ENCODE data around the gene BCL2A1. TPM values are rescaled to one million over a fixed set of nuclear protein-coding genes. Genes with fewer than 3 reads are reported as not detected.
"Not testable (repeated sequence)": the region's sequence is repeated elsewhere in the genome, so short reads cannot be mapped to it uniquely, and the experiment has no call there.

Gene BCL2A1
- total RNA-seq = not detected
- polyA plus RNA-seq (2013, experiment 1 of 2) = not detected
- polyA plus RNA-seq (2013, experiment 2 of 2) = not detected
- long read RNA-seq, experiment 1 = 0 reads
- long read RNA-seq, experiment 2 = 0 reads
- long read RNA-seq, experiment 3 = 0 reads
- long read RNA-seq, experiment 4 = 0 reads

- 90 to 91% methylated on average over 10 to 11 of the region's 11 CpGs for WGBS, 2 experiments (ENCODE audit: insufficient coverage in 1 of 2, insufficient read length in 1 of 2)
- Mint-ChIP-seq H3K27ac (no peak within 1 kb of the TSS), H3K36me3 (ENCODE audit: low read depth) (no peaks in the 10 kb centered on the region), H3K4me3 (no peak within 1 kb of the TSS), H3K27me3 (ENCODE audit: insufficient read depth) (no peaks in the 10 kb centered on the region), H3K4me1 (no peaks in the 10 kb centered on the region), H3K9me3 (no peaks in the 10 kb centered on the region)
- Histone ChIP-seq H3K36me3 (ENCODE audit: control insufficient read depth, insufficient read depth, low read length) (no peaks in the 10 kb centered on the region), H3K27me3 (ENCODE audit: control insufficient read depth, insufficient read depth, low read length, poor library complexity, severe bottlenecking) (no peaks in the 10 kb centered on the region), H3K4me3 (ENCODE audit: low read length) (no peak within 1 kb of the TSS), H3K27ac (ENCODE audit: low read depth, low read length) (no peak within 1 kb of the TSS), H3K9ac (ENCODE audit: extremely low read depth, low read length, poor library complexity, severe bottlenecking) (no peak within 1 kb of the TSS), H3K4me1 (ENCODE audit: control insufficient read depth, insufficient read depth, low read length) (no peaks in the 10 kb centered on the region), H3K9me3 (ENCODE audit: control insufficient read depth, low read length) (no peaks in the 10 kb centered on the region)
- DNase-seq = no peak
- TF ChIP-seq CTCF (conservative IDR thresholded peaks at IDR 0.05) = no peak
Measured at GRCh38 chr15:79970624-79971434, at the start of gene BCL2A1. Gene BCL2A1, minus strand, starts transcription at chr15:79971196. Its CDS starts 77 bp downstream, at chr15:79971119.

GRCh38 chr15:80020731-80021130 lies 49.7 kb upstream of the BCL2A1 start:
- H3K4me3 ChIP-seq (ENCODE audit: low read length) = no peak overlapping the region
- 90% methylated on average over 2 to 3 of the region's 3 CpGs for WGBS, 2 experiments (ENCODE audit: insufficient coverage in 1 of 2, insufficient read length in 1 of 2)
- no peaks in the 10 kb centered on the region for H3K36me3 Mint-ChIP-seq (ENCODE audit: low read depth)

GRCh38 chr15:80020149-80020548 lies 49.2 kb upstream of the BCL2A1 start:
- H3K9ac ChIP-seq (ENCODE audit: extremely low read depth, low read length, poor library complexity, severe bottlenecking); H3K27ac Mint-ChIP-seq; H3K4me3 Mint-ChIP-seq; H3K4me3 ChIP-seq (ENCODE audit: low read length); H3K27ac ChIP-seq (ENCODE audit: low read depth, low read length); H3K36me3 Mint-ChIP-seq (ENCODE audit: low read depth); H3K4me1 ChIP-seq (ENCODE audit: control insufficient read depth, insufficient read depth, low read length); H3K36me3 ChIP-seq (ENCODE audit: control insufficient read depth, insufficient read depth, low read length); H3K9me3 ChIP-seq (ENCODE audit: control insufficient read depth, low read length); H3K4me1 Mint-ChIP-seq; H3K27me3 Mint-ChIP-seq (ENCODE audit: insufficient read depth); H3K27me3 ChIP-seq (ENCODE audit: control insufficient read depth, insufficient read depth, low read length, poor library complexity, severe bottlenecking); DNase-seq: not testable (repeated sequence)
- WGBS, 2 experiments (ENCODE audit: insufficient coverage in 1 of 2, insufficient read length in 1 of 2) = 94 to 100% methylated on average over 2 to 6 of the region's 6 CpGs
- peaks cover 20% of the 10 kb centered on the region for H3K9me3 Mint-ChIP-seq

More at GRCh38 chr15:80020731-80021130, 49.7 kb upstream of the BCL2A1 start:
- Mint-ChIP-seq H3K27me3 (ENCODE audit: insufficient read depth) (no peaks in the 10 kb centered on the region), H3K4me3 (no peak overlapping the region), H3K27ac (no peak overlapping the region), H3K4me1 (no peaks in the 10 kb centered on the region), H3K9me3 (peaks cover 15% of the 10 kb centered on the region)
- Histone ChIP-seq H3K27ac (ENCODE audit: low read depth, low read length) (no peak overlapping the region), H3K36me3 (ENCODE audit: control insufficient read depth, insufficient read depth, low read length) (no peaks in the 10 kb centered on the region), H3K27me3 (ENCODE audit: control insufficient read depth, insufficient read depth, low read length, poor library complexity, severe bottlenecking) (no peaks in the 10 kb centered on the region), H3K4me1 (ENCODE audit: control insufficient read depth, insufficient read depth, low read length) (no peaks in the 10 kb centered on the region), H3K9ac (ENCODE audit: extremely low read depth, low read length, poor library complexity, severe bottlenecking) (no peak overlapping the region), H3K9me3 (ENCODE audit: control insufficient read depth, low read length) (no peaks in the 10 kb centered on the region)
- DNase-seq = no peak
- TF ChIP-seq CTCF (conservative IDR thresholded peaks at IDR 0.05) = no peak

Measured in endodermal cell (in vitro differentiated cells).